ENCODE results near the gene TRAPPC11.

TRAPPC11 gene

GRCh38 chr4:183638436-183638835, 20.7 kb upstream of the TRAPPC11 start:
- no peak for FAIRE-seq

- FAIRE-seq, result no peak
Observed at GRCh38 chr4:183639291-183639690, 19.8 kb upstream of the TRAPPC11 start.

- FAIRE-seq, result no peak
Observed at GRCh38 chr4:183645326-183645725, 13.8 kb upstream of the TRAPPC11 start.

GRCh38 chr4:183657564-183657963, 1.5 kb upstream of the TRAPPC11 start:
- FAIRE-seq, result no peak

GRCh38 chr4:183658362-183659028, 598 bp upstream of the TRAPPC11 start:
- FAIRE-seq, result no peak

GRCh38 chr4:183659872-183660242, 764 bp downstream of the TRAPPC11 start:
- no peak for FAIRE-seq

- no peak for FAIRE-seq
Observed at GRCh38 chr4:183666088-183666487, 7.0 kb downstream of the TRAPPC11 start.

- FAIRE-seq, result no peak
Observed at GRCh38 chr4:183670251-183670650, 11.2 kb downstream of the TRAPPC11 start.

- FAIRE-seq, result no peak
Observed at GRCh38 chr4:183670960-183671555, 12.0 kb downstream of the TRAPPC11 start.

GRCh38 chr4:183674153-183674552, 15.1 kb downstream of the TRAPPC11 start:
- FAIRE-seq, result peak; percentile 48

- FAIRE-seq, result peak; percentile 94
Observed at GRCh38 chr4:183675625-183676024, 16.5 kb downstream of the TRAPPC11 start.

- peak; percentile 8 for FAIRE-seq
Observed at GRCh38 chr4:183681119-183681518, 22.0 kb downstream of the TRAPPC11 start.

- FAIRE-seq, result no peak
Observed at GRCh38 chr4:183686461-183686860, 27.4 kb downstream of the TRAPPC11 start.

GRCh38 chr4:183688216-183688615, 29.1 kb downstream of the TRAPPC11 start:
- FAIRE-seq, result no peak

- FAIRE-seq, result no peak
Observed at GRCh38 chr4:183691006-183691405, 31.9 kb downstream of the TRAPPC11 start.

- FAIRE-seq, result no peak
Observed at GRCh38 chr4:183691897-183692296, 32.8 kb downstream of the TRAPPC11 start.

GRCh38 chr4:183698909-183699308, 39.8 kb downstream of the TRAPPC11 start:
- FAIRE-seq, result no peak

- FAIRE-seq, result no peak
Observed at GRCh38 chr4:183700407-183700806, 41.3 kb downstream of the TRAPPC11 start.

- FAIRE-seq, result no peak
Observed at GRCh38 chr4:183702492-183702891, 43.4 kb downstream of the TRAPPC11 start.

- no peak for FAIRE-seq
Observed at GRCh38 chr4:183714626-183715025, 55.5 kb downstream of the TRAPPC11 start.

GRCh38 chr4:183716302-183716701, 57.2 kb downstream of the TRAPPC11 start:
- no peak for FAIRE-seq

GRCh38 chr4:183718876-183719275, 59.8 kb downstream of the TRAPPC11 start:
- FAIRE-seq, result no peak

- no peak for FAIRE-seq
Observed at GRCh38 chr4:183721207-183722081, 62.4 kb downstream of the TRAPPC11 start.
